ENCODE results near the gene C1orf50.

Gene C1orf50

GRCh38 chr1:42733415-42734200 is 33.4 kb upstream of the C1orf50 start:
- H3K4me3 ChIP-seq (ENCODE audit: extremely low read depth, insufficient read depth, low read length, poor library complexity, severe bottlenecking), result no peak overlapping the region
- no peaks in the 10 kb centered on the region for H3K36me3 ChIP-seq (ENCODE audit: control insufficient read depth, insufficient read depth, low read length)
- no peak overlapping the region for H3K27ac ChIP-seq (ENCODE audit: low read depth, low read length, severe bottlenecking)
- peaks cover 2% of the 10 kb centered on the region for H3K4me1 ChIP-seq (ENCODE audit: control insufficient read depth, insufficient read depth, low read length, poor library complexity, severe bottlenecking)
- 88 to 89% methylated on average over 11 to 12 of the region's 12 CpGs for WGBS, 2 experiments (ENCODE audit: insufficient coverage in 2 of 2)
- no peaks in the 10 kb centered on the region for H3K9me3 ChIP-seq (ENCODE audit: control insufficient read depth, low read length)

- WGBS, 2 experiments (ENCODE audit: insufficient coverage in 2 of 2), result 89 to 98% methylated on average over 5 to 6 of the region's 7 CpGs
- H3K27ac ChIP-seq (ENCODE audit: low read depth, low read length, severe bottlenecking), result no peak overlapping the region
- H3K9me3 ChIP-seq (ENCODE audit: control insufficient read depth, low read length), result no peaks in the 10 kb centered on the region
- no peak overlapping the region for H3K4me3 ChIP-seq (ENCODE audit: extremely low read depth, insufficient read depth, low read length, poor library complexity, severe bottlenecking)
- H3K4me1 ChIP-seq (ENCODE audit: control insufficient read depth, insufficient read depth, low read length, poor library complexity, severe bottlenecking), result peaks cover 2% of the 10 kb centered on the region
- H3K36me3 ChIP-seq (ENCODE audit: control insufficient read depth, insufficient read depth, low read length), result no peaks in the 10 kb centered on the region
Observed at GRCh38 chr1:42734201-42735035, 32.6 kb upstream of the C1orf50 start.

- Histone ChIP-seq H3K9me3 (ENCODE audit: control insufficient read depth, low read length) (no peaks in the 10 kb centered on the region), H3K4me1 (ENCODE audit: control insufficient read depth, insufficient read depth, low read length, poor library complexity, severe bottlenecking) (peaks cover 2% of the 10 kb centered on the region), H3K36me3 (ENCODE audit: control insufficient read depth, insufficient read depth, low read length) (no peaks in the 10 kb centered on the region), H3K27ac (ENCODE audit: low read depth, low read length, severe bottlenecking) (no peak overlapping the region), H3K4me3 (ENCODE audit: extremely low read depth, insufficient read depth, low read length, poor library complexity, severe bottlenecking) (no peak overlapping the region)
- 86 to 92% methylated on average over 9 to 10 of the region's 11 CpGs for WGBS, 2 experiments (ENCODE audit: insufficient coverage in 2 of 2)
Observed at GRCh38 chr1:42735056-42735455, 32.0 kb upstream of the C1orf50 start.

- H3K4me1 ChIP-seq (ENCODE audit: control insufficient read depth, insufficient read depth, low read length, poor library complexity, severe bottlenecking), result peaks cover 2% of the 10 kb centered on the region
- no peaks in the 10 kb centered on the region for H3K36me3 ChIP-seq (ENCODE audit: control insufficient read depth, insufficient read depth, low read length)
- H3K9me3 ChIP-seq (ENCODE audit: control insufficient read depth, low read length), result no peaks in the 10 kb centered on the region
- 90 to 96% methylated on average over 10 to 13 of the region's 14 CpGs for WGBS, 2 experiments (ENCODE audit: insufficient coverage in 2 of 2)
- no peak overlapping the region for H3K27ac ChIP-seq (ENCODE audit: low read depth, low read length, severe bottlenecking)
- H3K4me3 ChIP-seq (ENCODE audit: extremely low read depth, insufficient read depth, low read length, poor library complexity, severe bottlenecking), result no peak overlapping the region
Observed at GRCh38 chr1:42735477-42736105, 31.5 kb upstream of the C1orf50 start.

- 20 to 75% methylated on average over 1 to 4 of the region's 4 CpGs for WGBS, 2 experiments (ENCODE audit: insufficient coverage in 2 of 2)
- Histone ChIP-seq H3K4me3 (ENCODE audit: extremely low read depth, insufficient read depth, low read length, poor library complexity, severe bottlenecking) (no peak overlapping the region), H3K9me3 (ENCODE audit: control insufficient read depth, low read length) (no peaks in the 10 kb centered on the region), H3K4me1 (ENCODE audit: control insufficient read depth, insufficient read depth, low read length, poor library complexity, severe bottlenecking) (peaks cover 6% of the 10 kb centered on the region), H3K36me3 (ENCODE audit: control insufficient read depth, insufficient read depth, low read length) (no peaks in the 10 kb centered on the region), H3K27ac (ENCODE audit: low read depth, low read length, severe bottlenecking) (no peak overlapping the region)
Observed at GRCh38 chr1:42736152-42736551, 30.9 kb upstream of the C1orf50 start.

- Histone ChIP-seq H3K4me3 (ENCODE audit: extremely low read depth, insufficient read depth, low read length, poor library complexity, severe bottlenecking) (no peak overlapping the region), H3K9me3 (ENCODE audit: control insufficient read depth, low read length) (no peaks in the 10 kb centered on the region), H3K36me3 (ENCODE audit: control insufficient read depth, insufficient read depth, low read length) (no peaks in the 10 kb centered on the region), H3K27ac (ENCODE audit: low read depth, low read length, severe bottlenecking) (no peak overlapping the region), H3K4me1 (ENCODE audit: control insufficient read depth, insufficient read depth, low read length, poor library complexity, severe bottlenecking) (peaks cover 6% of the 10 kb centered on the region)
- 93 to 97% methylated on average over 3 to 6 of the region's 8 CpGs for WGBS, 2 experiments (ENCODE audit: insufficient coverage in 2 of 2)
Observed at GRCh38 chr1:42736571-42737200, 30.4 kb upstream of the C1orf50 start.

GRCh38 chr1:42737257-42737656 is 29.8 kb upstream of the C1orf50 start:
- H3K36me3 ChIP-seq (ENCODE audit: control insufficient read depth, insufficient read depth, low read length), result no peaks in the 10 kb centered on the region
- H3K9me3 ChIP-seq (ENCODE audit: control insufficient read depth, low read length), result no peaks in the 10 kb centered on the region
- H3K4me1 ChIP-seq (ENCODE audit: control insufficient read depth, insufficient read depth, low read length, poor library complexity, severe bottlenecking), result peaks cover 6% of the 10 kb centered on the region
- WGBS, 2 experiments (ENCODE audit: insufficient coverage in 2 of 2), result 90 to 93% methylated on average over 3 to 5 of the region's 5 CpGs
- H3K4me3 ChIP-seq (ENCODE audit: extremely low read depth, insufficient read depth, low read length, poor library complexity, severe bottlenecking), result no peak overlapping the region
- H3K27ac ChIP-seq (ENCODE audit: low read depth, low read length, severe bottlenecking), result no peak overlapping the region

- H3K4me3 ChIP-seq (ENCODE audit: extremely low read depth, insufficient read depth, low read length, poor library complexity, severe bottlenecking), result no peak overlapping the region
- WGBS, 2 experiments (ENCODE audit: insufficient coverage in 2 of 2), result 89 to 93% methylated on average over 12 to 18 of the region's 21 CpGs
- no peaks in the 10 kb centered on the region for H3K9me3 ChIP-seq (ENCODE audit: control insufficient read depth, low read length)
- peaks cover 6% of the 10 kb centered on the region for H3K4me1 ChIP-seq (ENCODE audit: control insufficient read depth, insufficient read depth, low read length, poor library complexity, severe bottlenecking)
- no peak overlapping the region for H3K27ac ChIP-seq (ENCODE audit: low read depth, low read length, severe bottlenecking)
- H3K36me3 ChIP-seq (ENCODE audit: control insufficient read depth, insufficient read depth, low read length), result no peaks in the 10 kb centered on the region
Observed at GRCh38 chr1:42737986-42738677, 28.9 kb upstream of the C1orf50 start.

- Histone ChIP-seq H3K4me1 (ENCODE audit: control insufficient read depth, insufficient read depth, low read length, poor library complexity, severe bottlenecking) (peaks cover 6% of the 10 kb centered on the region), H3K27ac (ENCODE audit: low read depth, low read length, severe bottlenecking) (no peak overlapping the region), H3K4me3 (ENCODE audit: extremely low read depth, insufficient read depth, low read length, poor library complexity, severe bottlenecking) (no peak overlapping the region), H3K9me3 (ENCODE audit: control insufficient read depth, low read length) (no peaks in the 10 kb centered on the region), H3K36me3 (ENCODE audit: control insufficient read depth, insufficient read depth, low read length) (no peaks in the 10 kb centered on the region)
- WGBS, 2 experiments (ENCODE audit: insufficient coverage in 2 of 2), result 91 to 93% methylated on average over 7 to 8 of the region's 8 CpGs
Observed at GRCh38 chr1:42738678-42739226, 28.3 kb upstream of the C1orf50 start.
